Vein endothelial cell (primary cell): ENCODE results near the gene SHROOM4. TPM values are rescaled to one million over a fixed set of nuclear protein-coding genes. Genes with fewer than 3 reads are reported as not detected.

Source experiments
- small RNA-seq: library from RNA; depleted of rRNA; stranded (forward); fragments of <200 nt; gene quantifications from one replicate; pipeline ENCODE3, GENCODE V24; 2012
- total RNA-seq: library from RNA; depleted of rRNA; stranded (reverse); fragments of >200 nt; gene quantifications from 2 replicates; pipeline ENCODE4 v1.2.3, GENCODE V29; 2012

SHROOM4 gene
- total RNA-seq: 63.4 and 69.4 TPM in 2 replicates

GRCh38 chrX:50813843-50814661 lies at the start of gene SHROOM4:
TSS of gene SHROOM4 (minus strand) at chrX:50814194. CDS start at chrX:50814018, 176 bp downstream.

Small RNA genes within 50 kb of the gene (small RNA-seq; reads per million reads assigned to genes)
- gene RNU6-935P: not detected

Other genes starting within 250 kb of the SHROOM4 start
- not detected in 2 replicates for gene BMP15, start 96.5 kb upstream of the SHROOM4 start, total RNA-seq